ENCODE measurements around the gene LILRB2.

- TF ChIP-seq CTCF (IDR thresholded peaks at IDR 0.05 in 2 of 3, conservative IDR thresholded peaks at IDR 0.05 in 1 of 3; ENCODE audit: borderline replicate concordance in 1 of 3, insufficient read depth in 1 of 3, low read depth in 2 of 3, low read length in 2 of 3), result no peak
- no peak for TF ChIP-seq JUND (IDR thresholded peaks at IDR 0.05)
- no peak for TF ChIP-seq RAD21 (IDR thresholded peaks at IDR 0.05; ENCODE audit: low read depth)
- no peak for TF ChIP-seq POLR2A (IDR thresholded peaks at IDR 0.05; ENCODE audit: borderline replicate concordance, extremely low read depth, insufficient read depth, insufficient read length)
- no peak for TF ChIP-seq REST (IDR thresholded peaks at IDR 0.05; ENCODE audit: low read depth)
Measured at GRCh38 chr19:54230031-54230430, 50.9 kb downstream of the LILRB2 start.

All from HCT116 (cell line).